Heart left ventricle (tissue), 13 donors: ENCODE data around the gene DBX2.

Experiments
- POLR2A ChIP-seq, 2 donors: fragments of 450-650 bp; IDR thresholded peaks; one replicate each; pipeline ENCODE4 v1.6.1; 2017; ENCODE audit warnings: antibody characterized with exemption in 2 of 2, mild to moderate bottlenecking in 2 of 2, moderate library complexity in 2 of 2
- TF ChIP-seq, protein P1 (sequence below), 12 donors: fragments of 200-600 bp; sonication (generic) in 4 of 12; IDR thresholded peaks; one replicate each; pipeline versions ENCODE4 v1.5.0 to v1.8.0; 2018 to 2022; ENCODE audit warnings: antibody characterized with exemption in 12 of 12, mild to moderate bottlenecking in 5 of 12
- donor health status: ischemic (EF 13 %, LVEDD 7.1; RV severe dilation, severe dysfunction).
- donor health status: DM: no; HTN: yes; CAD: no.
- donor health status: DM: no; HTN: no; CAD: no.
- donor health status: ischemic (EF 25% LVEDD 6.9; RV normal size, moderate dysfunction).
- donor health status: ischemic (EF 25% LVEDD 5.7; RV mildly dilated, moderate dysfunction).
- donor health status: ischemic (EF 35%, LVEDD 5.7; RV mildly dilated, moderate dysfunction).
- donor health status: nonischemic (EF 11% LVEDD 7.7; RV severe dilation, severe dysfunction).
- donor health status: DM: yes; HTN: yes; CAD: no.
- donor health status: PGD.
- donor health status: ischemic (EF 29% LVEDD 5.4; RV normal size, mild dysfunction).
- donor health status: nonischemic (EF 23%, LVEDD 6.1; RV moderate dilation, normal function).

DNA sequence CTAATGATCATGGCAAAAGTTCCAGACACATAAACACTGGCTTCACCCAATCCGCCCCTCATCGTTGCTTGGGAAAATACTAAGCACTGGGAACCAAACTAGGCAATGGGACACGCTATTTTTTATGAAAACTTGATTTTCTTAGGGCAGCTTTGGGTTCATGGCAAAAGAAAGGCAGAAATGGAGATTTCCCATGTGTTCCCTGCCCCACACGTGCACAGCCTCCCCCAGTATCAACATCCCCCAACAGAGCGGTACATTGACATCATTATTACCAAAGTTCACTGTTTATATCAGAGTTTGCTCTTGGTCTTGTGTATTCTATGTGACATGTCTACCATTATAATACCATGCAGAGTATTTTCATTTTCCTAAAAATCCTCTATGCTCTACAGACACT is 71.0 kb downstream of the DBX2 start:
- TF ChIP-seq POLR2A (IDR thresholded peaks at IDR 0.05), result no peak
- TF ChIP-seq, protein P1, sequence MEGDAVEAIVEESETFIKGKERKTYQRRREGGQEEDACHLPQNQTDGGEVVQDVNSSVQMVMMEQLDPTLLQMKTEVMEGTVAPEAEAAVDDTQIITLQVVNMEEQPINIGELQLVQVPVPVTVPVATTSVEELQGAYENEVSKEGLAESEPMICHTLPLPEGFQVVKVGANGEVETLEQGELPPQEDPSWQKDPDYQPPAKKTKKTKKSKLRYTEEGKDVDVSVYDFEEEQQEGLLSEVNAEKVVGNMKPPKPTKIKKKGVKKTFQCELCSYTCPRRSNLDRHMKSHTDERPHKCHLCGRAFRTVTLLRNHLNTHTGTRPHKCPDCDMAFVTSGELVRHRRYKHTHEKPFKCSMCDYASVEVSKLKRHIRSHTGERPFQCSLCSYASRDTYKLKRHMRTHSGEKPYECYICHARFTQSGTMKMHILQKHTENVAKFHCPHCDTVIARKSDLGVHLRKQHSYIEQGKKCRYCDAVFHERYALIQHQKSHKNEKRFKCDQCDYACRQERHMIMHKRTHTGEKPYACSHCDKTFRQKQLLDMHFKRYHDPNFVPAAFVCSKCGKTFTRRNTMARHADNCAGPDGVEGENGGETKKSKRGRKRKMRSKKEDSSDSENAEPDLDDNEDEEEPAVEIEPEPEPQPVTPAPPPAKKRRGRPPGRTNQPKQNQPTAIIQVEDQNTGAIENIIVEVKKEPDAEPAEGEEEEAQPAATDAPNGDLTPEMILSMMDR (IDR thresholded peaks at IDR 0.05), result no peak
